IMR-90 (cell line): Measurements from ENCODE around the gene KAT6B. TPM values are rescaled to one million over a fixed set of nuclear protein-coding genes. Genes with fewer than 3 reads are reported as not detected.

ENCODE experiments used
- ATAC-seq: fragments of 200-7000 bp; cut with Tn5 transposase; 2 replicates; pipeline ENCODE4 v1.9.1; 2020; ENCODE audit warnings: low read depth, mild to moderate bottlenecking, moderate library complexity
- BruUV-seq: library from RNA; stranded (reverse); fragments of 400-500 nt; replicated peaks from 2 replicates; lab custom pipeline; 2021; lab: Mats Ljungman, UMichigan
- CTCF ChIA-PET: fragments of 300-600 bp; formaldehyde crosslinking; extraction: SDS; loops from one replicate; lab custom pipeline; 2021; ENCODE audit warnings: antibody characterized with exemption; lab: Yijun Ruan, JAX
- POLR2A ChIA-PET: fragments of 300-600 bp; sonication (Branson Sonifier 250); formaldehyde crosslinking; loops from one replicate; lab custom pipeline; 2022; ENCODE audit warnings: antibody characterized with exemption; ENCODE audit not compliant: unreplicated experiment; lab: Charles Lee
- DNase-seq: peaks from one replicate; pipeline ENCODE4 v3.0.0; 2013
- H2AFZ ChIP-seq: replicated peaks from 2 replicates; pipeline ENCODE3; 2013; ENCODE audit warnings: low read length, mild to moderate bottlenecking; ENCODE audit not compliant: poor library complexity
- H2AK5ac ChIP-seq: 2 replicates; pipeline ENCODE4 v1.6.1; 2013; ENCODE audit warnings: low read depth, low read length, inconsistent platforms
- H2AK9ac ChIP-seq: replicated peaks from 2 replicates; pipeline ENCODE3; 2013; ENCODE audit warnings: mild to moderate bottlenecking, low read depth, low read length, moderate library complexity; ENCODE audit not compliant: poor library complexity
- H2BK120ac ChIP-seq: 2 replicates; pipeline ENCODE4 v1.6.1; 2013; ENCODE audit warnings: low read depth, low read length, inconsistent platforms
- H2BK15ac ChIP-seq: 3 replicates; pipeline ENCODE4 v1.6.1; 2013; ENCODE audit warnings: low read depth, low read length, inconsistent platforms
- H2BK20ac ChIP-seq: 2 replicates; pipeline ENCODE4 v1.6.1; 2013; ENCODE audit warnings: low read depth, mild to moderate bottlenecking, inconsistent platforms, low read length, moderate library complexity
- H2BK5ac ChIP-seq: 2 replicates; pipeline ENCODE4 v1.6.1; 2013; ENCODE audit warnings: mild to moderate bottlenecking, low read depth, low read length, inconsistent platforms; ENCODE audit not compliant: poor library complexity, severe bottlenecking
- H3K14ac ChIP-seq: replicated peaks from 2 replicates; pipeline ENCODE4 v1.6.1; 2013; ENCODE audit warnings: low read depth, low read length, inconsistent platforms
- H3K18ac ChIP-seq: 2 replicates; pipeline ENCODE4 v1.6.1; 2013; ENCODE audit warnings: low read depth, low read length, control low read depth
- H3K23ac ChIP-seq: 2 replicates; pipeline ENCODE4 v1.6.1; 2013; ENCODE audit warnings: low read depth, low read length, inconsistent platforms
- H3K27ac ChIP-seq: 2 replicates; pipeline ENCODE4 v1.5.1; 2013; ENCODE audit warnings: mild to moderate bottlenecking, control low read depth, low read length; ENCODE audit not compliant: insufficient read depth
- H3K27me3 ChIP-seq: 2 replicates; pipeline ENCODE4 v1.6.1; 2013; ENCODE audit warnings: low read length; ENCODE audit not compliant: control insufficient read depth, insufficient read depth
- H3K36me3 ChIP-seq: 2 replicates; pipeline ENCODE4 v1.6.1; 2013; ENCODE audit warnings: low read length, mixed read lengths; ENCODE audit not compliant: control insufficient read depth, insufficient read depth
- H3K4ac ChIP-seq: 2 replicates; pipeline ENCODE4 v1.6.1; 2013; ENCODE audit warnings: low read depth, low read length, inconsistent platforms
- H3K4me1 ChIP-seq: 2 replicates; pipeline ENCODE4 v1.6.1; 2013; ENCODE audit warnings: low read length, mixed read lengths; ENCODE audit not compliant: control insufficient read depth, insufficient read depth
- H3K4me2 ChIP-seq: 2 replicates; pipeline ENCODE4 v1.6.1; 2013; ENCODE audit warnings: low read depth, mild to moderate bottlenecking, control low read depth, low read length, moderate library complexity
- H3K4me3 ChIP-seq: 2 replicates; pipeline ENCODE4 v1.5.1; 2013; ENCODE audit warnings: low read depth, mild to moderate bottlenecking, control low read depth, low read length, moderate library complexity; ENCODE audit not compliant: insufficient read depth
- H3K56ac ChIP-seq: 2 replicates; pipeline ENCODE4 v1.6.1; 2013; ENCODE audit warnings: low read length, inconsistent platforms; ENCODE audit not compliant: insufficient read depth; ENCODE audit errors: extremely low read depth
- H3K79me1 ChIP-seq, 2 experiments: 2 replicates each; pipeline ENCODE4 v1.6.1; 2013; ENCODE audit warnings: low read length in 2 of 2, inconsistent platforms in 1 of 2, low read depth in 1 of 2
- H3K9ac ChIP-seq: 2 replicates; pipeline ENCODE4 v1.6.1; 2013; ENCODE audit warnings: low read depth, low read length, control low read depth
- H3K9me1 ChIP-seq: 2 replicates; pipeline ENCODE4 v1.6.1; 2013; ENCODE audit warnings: low read length, inconsistent platforms; ENCODE audit not compliant: insufficient read depth
- H3K9me3 ChIP-seq: 2 replicates; pipeline ENCODE4 v1.6.1; 2013; ENCODE audit warnings: low read length; ENCODE audit not compliant: control insufficient read depth, insufficient read depth
- H4K20me1 ChIP-seq: 2 replicates; pipeline ENCODE4 v1.6.1; 2013; ENCODE audit warnings: low read length, inconsistent platforms; ENCODE audit not compliant: insufficient read depth
- H4K5ac ChIP-seq: 2 replicates; pipeline ENCODE4 v1.6.1; 2013; ENCODE audit warnings: mild to moderate bottlenecking, low read depth, low read length, control low read depth
- H4K8ac ChIP-seq, 2 experiments: 2 replicates each; pipeline ENCODE4 v1.6.1; 2013; ENCODE audit warnings: low read depth in 2 of 2, low read length in 2 of 2, control low read depth in 1 of 2, inconsistent platforms in 1 of 2
- H4K91ac ChIP-seq: 2 replicates; pipeline ENCODE4 v1.6.1; 2013; ENCODE audit warnings: low read depth, low read length, inconsistent platforms; ENCODE audit not compliant: insufficient read depth
- BHLHE40 ChIP-seq: fragments of 150-350 bp; IDR thresholded peaks from 2 replicates; pipeline ENCODE4 v1.6.1; 2016; ENCODE audit warnings: mild to moderate bottlenecking, low read depth, low read length
- CTCF ChIP-seq: conservative IDR thresholded peaks from 2 replicates; pipeline ENCODE4 v1.5.1; 2012; ENCODE audit warnings: mild to moderate bottlenecking, low read depth, low read length, improper control_type of control experiment
- MXI1 ChIP-seq: IDR thresholded peaks from 2 replicates; pipeline ENCODE4 v1.6.1; 2012; ENCODE audit warnings: low read depth, mild to moderate bottlenecking, low read length, moderate library complexity, borderline replicate concordance
- NFE2L2 ChIP-seq: fragments of 150-350 bp; IDR thresholded peaks from 2 replicates; pipeline ENCODE4 v1.6.1; 2016; ENCODE audit warnings: low read depth, mild to moderate bottlenecking, low read length
- POLR2A ChIP-seq: IDR thresholded peaks from 2 replicates; pipeline ENCODE4 v1.6.1; 2012; ENCODE audit warnings: mild to moderate bottlenecking, low read depth, low read length
- RCOR1 ChIP-seq: IDR thresholded peaks from 2 replicates; pipeline ENCODE4 v1.6.1; 2012; ENCODE audit warnings: mild to moderate bottlenecking, low read length, improper control_type of control experiment; ENCODE audit not compliant: insufficient replicate concordance
- RFX5 ChIP-seq: IDR thresholded peaks from 2 replicates; pipeline ENCODE4 v1.8.0; 2012; ENCODE audit warnings: low read depth, mild to moderate bottlenecking, low read length, moderate library complexity
- SMC3 ChIP-seq: fragments of 150-350 bp; IDR thresholded peaks from 2 replicates; pipeline ENCODE4 v1.6.1; 2016; ENCODE audit warnings: low read depth, mild to moderate bottlenecking, antibody characterized with exemption, low read length, moderate library complexity
- USF2 ChIP-seq: fragments of 150-350 bp; IDR thresholded peaks from 2 replicates; pipeline ENCODE4 v1.6.1; 2017; ENCODE audit warnings: mild to moderate bottlenecking, antibody characterized with exemption, low read length, low read depth
- WGBS, 2 experiments: methylation state at CpG; one replicate each; pipeline versions ENCODE4 v1.1.5 to v1.1.7; 2013; ENCODE audit warnings: missing lambda C conversion rate in 2 of 2; ENCODE audit not compliant: insufficient read length in 1 of 2; ENCODE audit errors: extremely low coverage in 2 of 2; 5-methylcytosine and 5-hydroxymethylcytosine counted together
- dilution Hi-C: fragments of 300-500 bp; cut with HindIII; formaldehyde crosslinking; loops from one replicate; pipeline ENCODE4 v1.14.3; 2018; ENCODE audit warnings: low sequenced_read_pairs; ENCODE audit not compliant: unreplicated experiment
- in situ Hi-C: fragments of 300-500 bp; cut with MboI; formaldehyde crosslinking; loops from 3 replicates; pipeline ENCODE4 v1.14.3; 2019; ENCODE audit warnings: low sequenced_read_pairs, inconsistent platforms, mixed read lengths
- intact Hi-C: fragments of 100-400 bp; cut with micrococcal nuclease; formaldehyde crosslinking; loops from 2 replicates; pipeline ENCODE4 v1.10.0; 2022
- polyA plus RNA-seq, 3 experiments: library from polyadenylated mRNA; depleted of rRNA; stranded (reverse); fragments of >200 nt; gene quantifications; 2 replicates each; pipeline ENCODE4 v1.2.3, GENCODE V29; 2012; ENCODE audit warnings: low replicate concordance in 1 of 3
- total RNA-seq: library from RNA; depleted of rRNA; stranded (reverse); fragments of >200 nt; gene quantifications from 2 replicates; pipeline ENCODE4 v1.2.3, GENCODE V29; 2012
- TF ChIP-seq, protein P1 (sequence below): fragments of 150-350 bp; IDR thresholded peaks from 2 replicates; pipeline ENCODE4 v1.6.1; 2016; ENCODE audit warnings: low read depth, mild to moderate bottlenecking, low read length, moderate library complexity, borderline replicate concordance

Gene KAT6B
- total and polyA plus RNA-seq, 2 of the 4 experiments (the other 2 are of a cell fraction) = 8.8 to 28.1 TPM

DNA sequence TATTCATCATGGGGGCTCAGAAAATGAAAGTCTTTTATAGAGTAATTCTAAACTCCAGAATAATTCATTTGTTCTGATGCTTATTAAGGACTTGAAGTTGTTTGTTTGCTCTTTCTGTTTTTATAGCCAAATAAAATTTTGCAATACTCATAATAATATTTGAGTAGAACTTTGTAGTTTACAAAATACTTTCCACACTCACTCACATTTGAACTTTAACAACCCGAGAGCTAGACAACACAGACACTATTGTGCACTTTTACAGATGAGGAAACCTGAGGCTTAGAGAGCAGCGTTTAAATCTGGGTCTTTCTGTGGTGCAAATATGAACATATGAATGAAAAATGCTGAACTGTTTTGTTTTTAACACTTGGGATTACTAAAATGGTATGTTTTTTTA is 126.8 kb downstream of the KAT6B start:
- no peak overlapping the region for H2AK5ac ChIP-seq
- peaks cover 30 to 55% of the 10 kb centered on the region in 2 experiments for H3K79me1 ChIP-seq
- H3K27me3 ChIP-seq = no peaks in the 10 kb centered on the region
- H3K4me3 ChIP-seq = no peak overlapping the region
- no peak overlapping the region for H3K9ac ChIP-seq
- dilution Hi-C loops = no loop called here
- 0 out of 2 replicates have a peak, but pooled peaks cover 3% of the 10 kb centered on the region for H3K9me1 ChIP-seq
- no peak overlapping the region for H2BK15ac ChIP-seq
- H3K18ac ChIP-seq = no peak overlapping the region
- H2AFZ ChIP-seq = no peak overlapping the region
- H4K20me1 ChIP-seq = no peaks in the 10 kb centered on the region
- intact Hi-C loops = loop anchor here (2.0 kb wide), 1 partner anchor 16 kb away; no protein-coding TSS in a partner anchor
- no TSS peak for BruUV-seq
- H4K8ac ChIP-seq = no peak overlapping the region
- H2BK120ac ChIP-seq = no peak overlapping the region
- no peaks in the 10 kb centered on the region for H3K9me3 ChIP-seq
- no peak overlapping the region for H3K23ac ChIP-seq
- WGBS, 2 experiments = 83% methylated on average over 1 of the region's 2 CpGs; no CpG with 5 or more reads in 1 of the 2 experiments
- no peak overlapping the region for H3K56ac ChIP-seq
- ChIA-PET CTCF (no interaction called here), POLR2A (no interaction called here)
- H3K36me3 ChIP-seq = no peaks in the 10 kb centered on the region
- H2AK9ac ChIP-seq = no peak overlapping the region
- no peak for TF ChIP-seq MXI1
- TF ChIP-seq, protein P1, sequence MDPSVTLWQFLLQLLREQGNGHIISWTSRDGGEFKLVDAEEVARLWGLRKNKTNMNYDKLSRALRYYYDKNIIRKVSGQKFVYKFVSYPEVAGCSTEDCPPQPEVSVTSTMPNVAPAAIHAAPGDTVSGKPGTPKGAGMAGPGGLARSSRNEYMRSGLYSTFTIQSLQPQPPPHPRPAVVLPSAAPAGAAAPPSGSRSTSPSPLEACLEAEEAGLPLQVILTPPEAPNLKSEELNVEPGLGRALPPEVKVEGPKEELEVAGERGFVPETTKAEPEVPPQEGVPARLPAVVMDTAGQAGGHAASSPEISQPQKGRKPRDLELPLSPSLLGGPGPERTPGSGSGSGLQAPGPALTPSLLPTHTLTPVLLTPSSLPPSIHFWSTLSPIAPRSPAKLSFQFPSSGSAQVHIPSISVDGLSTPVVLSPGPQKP = no peak
- no peak for TF ChIP-seq RCOR1
- no peak for TF ChIP-seq RFX5
- TF ChIP-seq SMC3 = no peak
- TF ChIP-seq USF2 = no peak
- no peak for TF ChIP-seq NFE2L2
- TF ChIP-seq CTCF = no peak
- TF ChIP-seq POLR2A = no peak
- no peak for TF ChIP-seq BHLHE40
- ATAC-seq (no peak), DNase-seq (no peak)
- no peak overlapping the region for H3K4ac ChIP-seq
- H3K4me1 ChIP-seq = peaks cover 8% of the 10 kb centered on the region
- no peak overlapping the region for H3K27ac ChIP-seq
- H2BK20ac ChIP-seq = no peak overlapping the region
- H3K4me2 ChIP-seq = no peak overlapping the region
- in situ Hi-C loops = no loop called here
- H3K14ac ChIP-seq = no peak overlapping the region
- no peak overlapping the region for H2BK5ac ChIP-seq
- no peak overlapping the region for H4K91ac ChIP-seq
- no peak overlapping the region for H4K5ac ChIP-seq
